ENCODE results near the gene CAMSAP3.

CAMSAP3 gene

DNA sequence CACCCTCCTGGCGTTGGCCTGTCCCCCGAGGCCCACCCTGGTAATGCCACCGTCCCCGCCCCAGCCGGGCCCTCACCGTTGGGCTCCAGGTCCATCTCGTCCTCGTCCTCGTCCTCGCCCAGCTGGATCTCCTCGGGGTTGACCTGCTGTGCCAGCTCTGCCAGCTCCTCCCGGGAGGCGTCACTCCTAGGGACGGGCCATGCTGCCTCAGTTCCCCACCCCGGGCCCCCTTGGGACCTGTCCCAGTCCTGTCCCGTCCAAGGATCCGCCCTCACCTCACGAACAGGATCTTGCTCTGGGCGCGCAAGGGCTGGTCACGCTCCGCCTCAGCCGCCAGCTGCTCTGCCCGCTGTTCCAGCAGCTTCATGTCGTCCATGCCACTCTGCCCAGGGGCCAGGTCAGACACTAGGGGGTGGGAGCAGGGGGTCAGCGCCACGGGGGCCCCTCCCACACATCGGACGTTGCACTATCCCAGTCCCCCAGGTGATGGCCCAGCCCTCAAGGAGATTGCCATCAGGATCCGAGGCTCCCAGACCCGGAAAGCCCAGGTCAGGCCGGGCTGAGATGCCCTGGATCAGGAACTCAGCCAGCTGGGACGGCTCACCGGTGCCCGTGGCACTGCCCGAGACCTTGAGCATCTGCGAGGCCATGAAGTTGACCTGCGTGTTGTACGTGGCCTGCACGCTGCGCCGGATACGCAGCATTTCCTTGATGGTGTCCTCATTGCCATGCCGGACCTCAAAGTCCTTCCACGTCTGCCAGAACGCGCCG lies 24.2 kb downstream of the CAMSAP3 start:
- H3K36me3 ChIP-seq: peaks cover 57% of the 10 kb centered on the region
- H3K9me3 ChIP-seq: no peaks in the 10 kb centered on the region
- DNase-seq: peak; percentile 59
- H3K4me3 ChIP-seq (ENCODE audit: low read depth, low read length): peak overlapping the region; percentile 19
- peaks cover 30% of the 10 kb centered on the region for H3K4me1 ChIP-seq
- TF ChIP-seq CTCF (IDR thresholded peaks at IDR 0.05; ENCODE audit: low read depth, low read length): no peak
- H3K27me3 ChIP-seq: no peaks in the 10 kb centered on the region

DNA sequence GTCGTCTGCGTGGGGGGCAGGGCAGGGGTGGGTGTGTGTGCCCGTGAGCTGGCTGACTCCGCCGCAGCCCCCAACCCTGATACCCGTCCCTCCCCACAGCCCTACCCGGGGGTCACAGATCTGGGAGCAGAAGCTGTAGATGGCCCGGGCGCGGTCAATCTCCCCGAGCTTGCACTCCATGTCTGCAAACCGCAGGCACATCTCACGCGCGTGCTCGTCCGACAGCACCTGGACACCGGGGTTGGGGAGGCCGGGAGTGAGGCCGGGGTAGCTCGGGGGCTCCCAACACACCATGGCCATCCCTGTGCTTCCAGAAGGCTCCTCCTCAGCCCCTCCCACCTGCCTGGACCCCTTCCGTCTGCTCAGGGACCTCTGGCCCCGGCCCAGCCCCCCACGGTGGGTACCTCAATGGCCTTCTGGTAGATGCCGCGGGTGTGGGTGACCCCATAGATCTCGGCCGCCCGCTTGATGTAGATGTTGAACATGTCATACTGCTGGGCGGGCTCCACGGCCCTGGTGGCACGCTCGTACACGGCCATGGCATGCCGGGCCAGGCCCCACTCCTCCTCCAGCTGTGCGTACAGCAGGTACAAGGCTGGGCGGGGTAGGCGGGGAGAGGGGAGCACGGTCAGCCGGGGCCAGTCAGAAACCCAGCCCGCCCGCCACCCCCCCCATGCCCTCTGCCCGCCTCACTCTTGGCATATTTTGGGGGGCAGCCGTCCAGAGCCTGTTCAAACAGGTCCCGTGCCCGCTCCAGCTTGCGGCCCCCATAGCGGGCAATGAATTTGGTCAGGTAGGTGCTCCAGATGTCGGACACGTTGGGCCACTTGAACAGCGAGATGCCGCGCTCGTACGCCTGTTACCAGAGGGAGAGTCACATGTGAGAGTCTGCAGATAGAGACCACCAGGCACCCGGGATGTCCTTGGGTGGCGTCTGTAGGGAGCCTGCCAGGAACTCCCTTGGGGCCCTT lies 25.1 kb downstream of the CAMSAP3 start:
- Histone ChIP-seq H3K36me3 (peaks cover 60% of the 10 kb centered on the region), H3K9me3 (no peaks in the 10 kb centered on the region), H3K4me1 (peaks cover 30% of the 10 kb centered on the region), H3K27me3 (no peaks in the 10 kb centered on the region), H3K4me3 (ENCODE audit: low read depth, low read length) (no peak overlapping the region)
- no peak for DNase-seq
- no peak for TF ChIP-seq CTCF (IDR thresholded peaks at IDR 0.05; ENCODE audit: low read depth, low read length)

GRCh38 chr19:7622933-7623685 lies 27.4 kb downstream of the CAMSAP3 start:
- Histone ChIP-seq H3K9me3 (no peaks in the 10 kb centered on the region), H3K36me3 (peaks cover 60% of the 10 kb centered on the region), H3K4me1 (peaks cover 19% of the 10 kb centered on the region), H3K27me3 (no peaks in the 10 kb centered on the region), H3K4me3 (ENCODE audit: low read depth, low read length) (no peak overlapping the region)
- no peak for DNase-seq
- no peak for TF ChIP-seq CTCF (IDR thresholded peaks at IDR 0.05; ENCODE audit: low read depth, low read length)

- no peaks in the 10 kb centered on the region for H3K27me3 ChIP-seq
- H3K36me3 ChIP-seq: peaks cover 60% of the 10 kb centered on the region
- no peak for DNase-seq
- TF ChIP-seq CTCF (IDR thresholded peaks at IDR 0.05; ENCODE audit: low read depth, low read length): no peak
- no peak overlapping the region for H3K4me3 ChIP-seq (ENCODE audit: low read depth, low read length)
- no peaks in the 10 kb centered on the region for H3K9me3 ChIP-seq
- H3K4me1 ChIP-seq: peaks cover 16% of the 10 kb centered on the region
Measured at GRCh38 chr19:7623725-7624603, 28.3 kb downstream of the CAMSAP3 start.

DNA sequence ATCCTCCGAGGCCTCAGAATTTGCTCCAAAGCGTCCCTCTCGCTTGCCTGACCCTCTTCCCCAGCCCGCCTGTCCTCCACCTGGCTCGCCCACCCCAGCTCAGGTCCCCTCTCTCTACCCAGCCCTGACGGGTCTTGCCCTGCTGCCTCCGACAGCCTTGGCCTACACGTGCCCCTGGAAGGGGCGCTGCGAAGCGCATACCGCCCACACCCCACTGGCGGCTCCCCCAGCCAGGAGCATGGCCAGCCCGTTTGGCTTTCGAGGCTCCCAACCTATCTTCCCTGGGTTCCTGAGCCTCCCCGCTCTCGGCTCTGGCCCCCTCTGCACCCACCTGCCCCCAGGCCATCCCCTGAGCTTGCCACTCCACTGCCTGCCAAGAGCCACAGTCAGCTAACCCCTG lies 29.1 kb downstream of the CAMSAP3 start:
- Histone ChIP-seq H3K4me3 (ENCODE audit: low read depth, low read length) (no peak overlapping the region), H3K36me3 (peaks cover 57% of the 10 kb centered on the region), H3K27me3 (no peaks in the 10 kb centered on the region), H3K9me3 (no peaks in the 10 kb centered on the region), H3K4me1 (peaks cover 10% of the 10 kb centered on the region)
- TF ChIP-seq CTCF (IDR thresholded peaks at IDR 0.05; ENCODE audit: low read depth, low read length): no peak
- DNase-seq: no peak
